GOT3 (cell line): ENCODE results near the gene PFAS.
"Not testable (repeated sequence)": the region's sequence is repeated elsewhere in the genome, so short reads cannot be mapped to it uniquely, and the experiment has no call there.

Source experiments
- DNase-seq: peaks from one replicate; lab custom pipeline; 2025; ENCODE audit warnings: mixed read lengths; lab: John Stamatoyannopoulos, UW

PFAS gene

GRCh38 chr17:8248751-8249607 lies at the start of gene PFAS:
Gene PFAS (plus strand): TSS chr17:8249289. CDS start chr17:8253938, 4,649 bp downstream.
- peak; percentile 80 for DNase-seq

- DNase-seq = no peak
Observed at GRCh38 chr17:8204761-8205555, 44.1 kb upstream of the PFAS start.

DNA sequence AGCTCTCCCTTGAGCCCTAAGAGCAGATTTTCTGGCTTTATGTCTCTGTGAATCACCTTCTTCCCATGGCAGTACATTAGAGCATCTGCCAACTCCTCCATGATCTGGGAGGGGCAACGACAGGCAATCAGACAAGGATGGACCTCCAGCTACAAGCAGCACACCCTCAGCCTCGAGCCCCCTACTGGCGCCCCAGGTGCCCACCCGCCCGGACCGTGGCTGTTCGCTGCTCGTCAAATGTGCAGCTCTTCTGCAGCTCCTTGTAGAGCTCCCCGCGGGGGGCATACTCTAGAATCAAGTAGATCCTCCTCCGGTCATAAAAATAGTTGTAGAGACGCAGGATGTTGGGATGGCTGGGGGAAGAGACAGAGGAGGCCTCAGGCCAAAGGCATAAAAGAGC lies 42.6 kb upstream of the PFAS start:
- DNase-seq = no peak

DNA sequence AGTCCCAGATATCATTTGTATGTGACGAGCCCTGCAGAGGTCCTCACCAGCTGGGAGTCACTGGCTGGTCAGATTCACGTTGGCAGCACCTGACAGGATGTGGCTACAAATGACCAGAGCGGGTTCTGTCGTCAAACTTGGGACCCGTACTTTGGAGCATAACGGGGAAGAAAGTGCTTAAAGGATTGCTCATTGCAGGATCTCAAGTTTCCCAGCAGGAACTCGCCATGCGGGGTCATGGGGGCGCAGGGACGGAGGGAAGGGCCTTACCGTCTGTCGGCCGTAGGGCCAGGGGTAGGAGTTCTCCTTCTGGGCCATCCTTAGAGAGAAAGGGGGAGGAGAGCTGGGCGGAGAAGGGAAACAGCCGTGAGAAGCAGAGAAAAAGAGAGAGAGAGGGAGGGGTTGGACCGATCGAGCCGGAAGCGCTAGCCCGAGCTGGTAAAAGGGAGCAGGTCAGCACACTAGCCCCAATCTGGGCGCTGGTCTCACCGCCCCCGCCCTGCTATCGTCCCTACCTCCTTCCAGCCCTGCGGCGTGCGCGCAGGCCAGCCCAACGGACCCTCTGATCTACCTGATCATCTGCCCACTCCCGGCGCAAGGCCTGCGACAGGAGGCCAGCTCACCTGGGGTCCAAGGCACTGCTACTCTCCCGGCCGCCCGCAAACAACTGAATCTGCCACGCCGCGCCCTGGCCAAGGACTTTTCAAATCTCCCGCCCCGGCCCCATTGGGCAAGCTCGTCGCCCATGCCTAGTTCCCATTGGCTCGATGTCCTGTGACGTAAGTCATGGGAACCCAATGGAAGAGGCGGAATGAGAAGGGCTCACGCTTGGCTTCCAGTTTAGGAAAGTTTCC lies 39.0 kb upstream of the PFAS start, which contains the start of gene AURKB:
AURKB (minus strand) TSS at position 669 of the 854 bp plus-strand sequence; CDS start at position 318, 351 bp downstream.
- peak; percentile 38 for DNase-seq

DNA sequence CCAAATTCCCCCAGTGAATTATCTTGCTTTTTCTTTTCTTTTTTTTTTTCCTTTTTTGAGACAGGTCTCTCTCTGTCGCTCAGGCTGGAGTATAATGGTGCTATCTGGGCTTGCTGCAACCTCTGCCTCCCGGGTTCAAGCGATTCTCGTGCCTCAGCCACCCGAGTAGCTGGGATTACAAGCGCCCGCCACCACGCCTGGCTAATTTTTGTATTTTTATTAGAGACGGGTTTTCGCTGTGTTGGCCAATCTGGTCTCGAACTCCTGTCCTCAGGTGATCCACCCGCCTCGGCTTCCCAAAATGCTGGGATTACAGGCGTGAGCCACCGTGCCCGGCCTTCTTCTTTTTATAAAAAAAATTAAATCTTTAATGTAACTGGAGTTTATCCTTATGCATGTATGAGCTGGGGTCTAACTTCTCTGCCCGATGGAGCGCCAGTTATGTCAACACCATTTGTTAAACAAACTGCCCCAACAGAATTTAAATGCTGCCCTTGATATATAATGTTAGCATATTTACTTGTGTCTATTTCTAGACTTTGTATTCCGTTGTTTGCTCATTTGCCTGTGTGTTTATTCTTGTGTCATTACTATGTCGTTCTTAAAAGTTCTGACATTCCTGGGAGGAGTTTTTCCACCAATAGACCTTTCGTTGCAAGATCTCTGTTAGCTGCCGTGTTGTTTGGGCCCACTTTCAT lies 38.2 kb upstream of the PFAS start:
- no peak for DNase-seq

DNA sequence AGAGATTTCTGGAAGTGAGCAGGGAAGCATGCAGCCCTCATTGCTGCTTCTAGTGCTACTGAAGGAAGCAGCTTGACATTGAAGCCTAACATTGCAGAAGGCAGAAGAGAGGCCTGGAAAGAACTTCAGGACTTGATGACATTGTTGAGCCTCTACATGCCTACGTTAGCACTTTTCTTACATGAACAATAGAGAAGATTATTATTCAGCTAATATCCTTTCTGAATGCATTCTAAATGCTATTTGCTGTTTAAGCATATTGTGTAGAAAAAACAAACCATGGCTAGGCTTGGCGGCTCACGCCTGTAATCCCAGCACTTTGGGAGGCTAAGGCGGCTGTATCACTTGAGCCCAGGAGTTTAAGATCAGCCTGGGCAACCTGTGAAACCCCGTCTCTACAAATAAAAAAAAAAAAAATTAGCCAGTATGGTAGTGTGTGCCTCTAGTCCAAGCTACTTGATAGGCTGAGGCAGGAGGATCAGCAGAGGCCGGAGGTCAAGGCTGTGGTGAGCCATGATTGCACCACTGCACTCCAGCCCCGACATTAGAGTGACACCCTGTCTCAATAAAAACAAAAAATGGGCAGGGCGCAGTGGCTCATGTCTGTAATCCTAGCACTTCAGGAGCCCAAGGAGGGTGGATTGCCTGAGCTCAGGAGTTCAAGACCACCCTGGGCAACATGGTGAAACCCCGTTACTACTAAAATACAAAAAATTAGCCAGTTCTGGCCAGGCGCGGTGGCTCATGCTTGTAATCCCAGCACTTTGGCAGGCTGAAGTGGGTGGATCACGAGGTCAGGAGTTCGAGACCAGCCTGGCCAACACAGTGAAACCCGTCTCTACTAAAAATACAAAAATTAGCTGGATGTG lies 36.5 kb upstream of the PFAS start:
- no peak for DNase-seq

GRCh38 chr17:8214000-8214399 lies 35.1 kb upstream of the PFAS start:
- DNase-seq = not testable (repeated sequence)

- peak; percentile 71 for DNase-seq
Observed at GRCh38 chr17:8220783-8221662, 28.1 kb upstream of the PFAS start.

DNA sequence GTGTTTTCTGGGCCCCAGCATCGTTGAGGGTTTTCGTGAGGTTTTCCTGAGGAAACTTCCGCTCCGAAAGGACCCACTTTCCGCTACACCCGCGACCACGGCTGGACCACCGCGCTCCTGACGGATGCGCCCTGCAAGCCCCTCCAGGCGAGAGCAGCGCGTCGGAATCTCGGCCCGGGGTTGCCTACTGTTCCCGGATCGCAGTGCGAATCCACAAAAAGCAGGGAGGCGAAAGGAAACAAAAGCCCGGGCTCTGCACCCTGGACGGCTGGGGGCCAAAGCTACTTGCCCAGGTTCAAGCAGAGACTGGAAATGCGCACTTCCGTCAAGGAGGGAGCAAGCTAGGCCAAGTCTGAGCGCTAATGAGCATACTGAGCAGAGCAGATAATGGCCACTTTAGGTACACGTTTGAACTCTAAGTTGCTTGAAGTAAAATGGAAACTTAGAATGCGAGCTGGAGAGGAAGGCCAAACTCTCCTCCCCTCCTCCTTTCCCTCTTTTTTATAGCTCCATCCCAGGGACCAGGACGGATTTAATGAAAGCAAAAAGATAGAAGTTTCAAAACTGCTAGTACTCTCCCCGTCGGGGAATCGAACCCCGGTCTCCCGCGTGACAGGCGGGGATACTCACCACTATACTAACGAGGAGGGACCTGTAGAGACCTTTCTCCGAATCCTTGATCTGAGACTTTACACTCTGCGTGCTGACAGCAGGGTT lies 27.3 kb upstream of the PFAS start:
- DNase-seq = peak; percentile 70

GRCh38 chr17:8222380-8222629 lies 26.8 kb upstream of the PFAS start:
- no peak for DNase-seq

- peak; percentile 85 for DNase-seq
Observed at GRCh38 chr17:8222630-8223355, 26.3 kb upstream of the PFAS start.

DNA sequence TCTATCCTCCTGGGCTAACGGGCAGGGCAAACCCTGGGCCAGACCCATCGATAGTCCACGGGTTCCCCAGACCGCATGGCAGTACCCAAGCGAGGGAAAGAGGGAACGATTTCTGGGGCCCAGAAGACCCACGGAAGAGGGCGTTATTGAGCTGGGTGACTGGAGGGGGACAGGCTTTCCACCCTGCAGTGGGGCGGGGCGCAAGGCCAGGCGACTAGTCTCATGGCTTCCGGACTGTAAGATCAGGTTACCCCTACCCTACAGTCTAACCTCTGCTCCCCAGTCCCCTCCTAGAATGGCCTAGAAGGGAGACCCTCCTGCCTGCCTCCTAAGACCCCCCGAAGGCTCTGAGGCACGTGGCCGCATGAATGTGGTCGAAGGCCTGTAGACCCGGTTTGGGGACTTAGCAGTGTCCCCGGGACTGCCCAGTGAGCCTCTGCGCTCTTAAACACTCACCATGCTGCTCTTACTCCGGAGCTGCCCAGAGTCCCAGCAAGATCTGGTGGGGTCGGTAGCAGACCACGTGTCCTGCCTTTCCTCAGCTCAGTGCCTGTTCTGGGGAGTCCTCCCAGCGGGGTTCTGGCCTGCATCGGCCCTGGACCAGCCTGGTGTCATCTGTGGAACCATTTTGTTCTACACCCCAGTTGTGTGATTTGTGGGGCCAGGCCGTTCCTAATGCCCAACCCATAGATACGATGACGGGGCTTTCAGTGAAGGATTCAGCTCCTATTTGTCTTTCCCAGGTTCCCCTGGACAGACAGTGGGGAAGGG lies 25.5 kb upstream of the PFAS start:
- peak; percentile 26 for DNase-seq

DNA sequence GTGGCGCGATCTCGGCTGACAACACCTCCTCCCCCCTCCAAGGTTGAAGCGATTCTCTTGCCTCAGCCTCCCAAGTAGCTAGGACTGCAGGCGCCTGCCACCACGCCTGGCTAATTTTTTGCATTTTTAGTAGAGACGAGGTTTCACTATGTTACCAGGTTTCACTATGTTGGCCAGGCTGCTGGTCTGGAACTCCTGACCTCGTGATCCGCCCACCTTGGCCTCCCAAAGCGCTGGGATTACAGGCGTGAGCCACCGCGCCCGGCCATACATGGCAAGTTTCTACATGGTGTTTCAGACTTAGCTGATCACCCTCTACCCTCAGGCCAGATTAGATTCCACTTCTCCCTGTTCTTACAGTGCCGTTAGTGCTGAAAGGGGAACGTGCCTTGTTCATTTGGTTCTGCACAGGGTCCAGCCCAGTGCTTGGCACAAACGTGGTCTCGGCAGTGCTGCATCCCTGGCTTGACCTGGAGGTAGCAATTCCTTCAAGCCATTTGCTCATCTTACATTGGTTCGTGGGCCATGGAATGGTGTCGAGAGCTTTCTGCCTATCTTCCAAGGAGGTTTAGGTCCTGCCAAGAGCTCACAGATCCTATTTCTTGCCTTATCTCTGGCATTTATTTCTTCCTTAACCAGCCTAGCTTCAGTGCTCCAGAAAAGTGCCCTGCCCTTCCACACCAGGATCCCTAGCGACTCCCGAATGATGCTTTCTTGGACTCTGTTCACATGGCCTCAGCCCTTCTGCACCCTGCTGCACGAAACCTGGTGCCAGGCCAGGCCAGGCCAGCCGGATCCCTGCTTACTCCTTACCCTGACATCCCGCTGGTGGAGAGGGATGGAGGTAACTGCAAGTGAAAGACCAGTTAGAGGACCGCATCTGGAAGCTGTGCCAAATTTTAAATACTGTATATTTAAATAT lies 23.9 kb upstream of the PFAS start:
- no peak for DNase-seq

- peak; percentile 53 for DNase-seq
Observed at GRCh38 chr17:8225813-8226535, 23.1 kb upstream of the PFAS start.

DNA sequence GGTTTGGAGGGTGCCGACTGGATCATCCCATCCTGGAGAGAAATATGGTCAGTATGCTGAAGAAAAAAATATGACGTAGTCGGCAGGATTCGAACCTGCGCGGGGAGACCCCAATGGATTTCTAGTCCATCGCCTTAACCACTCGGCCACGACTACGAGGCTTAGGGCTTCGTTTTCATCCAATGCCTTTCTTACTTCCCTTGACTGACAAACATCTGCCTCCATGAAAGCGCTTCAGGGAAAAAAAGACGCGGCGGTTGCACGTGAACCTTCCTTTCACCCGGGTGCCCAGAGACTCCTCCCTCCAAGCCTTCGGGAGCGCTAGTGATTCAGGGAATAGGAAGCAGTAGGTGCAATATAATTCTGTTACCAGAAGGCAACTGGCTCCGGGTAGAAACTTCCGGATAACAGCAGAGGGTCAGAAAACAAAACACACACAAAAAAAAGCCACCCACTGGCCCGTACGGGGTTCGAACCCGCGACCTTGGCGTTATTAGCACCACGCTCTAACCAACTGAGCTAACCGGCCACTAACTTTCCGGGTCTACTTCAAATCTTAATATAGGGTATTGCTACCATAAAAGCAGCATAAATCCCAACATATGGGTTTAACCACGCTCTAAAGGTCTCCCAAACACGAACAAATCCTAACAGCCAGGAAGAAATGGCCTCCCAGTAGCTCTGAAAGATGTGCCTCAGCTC lies 22.4 kb upstream of the PFAS start:
- DNase-seq = peak; percentile 74
